Fibroblast of mammary gland (primary cell): Measurements from ENCODE around the gene RAB33B.

Source experiments
- DNase-seq: peaks from one replicate; pipeline ENCODE4 v3.0.0-alpha.2; 2010; ENCODE audit warnings: low read depth
- H3K4me3 ChIP-seq: 2 replicates; pipeline ENCODE4 v1.5.1; 2011; ENCODE audit warnings: low read depth, mild to moderate bottlenecking, low read length, moderate library complexity; ENCODE audit not compliant: control insufficient read depth
- CTCF ChIP-seq: conservative IDR thresholded peaks from 2 replicates; pipeline ENCODE4 v1.5.1; 2011; ENCODE audit warnings: low read depth, low read length, inconsistent platforms; ENCODE audit not compliant: control insufficient read depth, insufficient read depth

RAB33B gene

GRCh38 chr4:139522457-139522856 is 68.5 kb downstream of the RAB33B start:
- no peak for DNase-seq
- H3K4me3 ChIP-seq = no peak overlapping the region
- no peak for TF ChIP-seq CTCF

GRCh38 chr4:139523076-139523475 is 69.2 kb downstream of the RAB33B start:
- no peak for TF ChIP-seq CTCF
- H3K4me3 ChIP-seq = no peak overlapping the region
- DNase-seq = no peak

GRCh38 chr4:139524062-139524631 is 70.2 kb downstream of the RAB33B start:
- no peak overlapping the region for H3K4me3 ChIP-seq
- no peak for DNase-seq
- TF ChIP-seq CTCF = no peak

GRCh38 chr4:139525414-139525813 is 71.5 kb downstream of the RAB33B start:
- no peak for DNase-seq
- H3K4me3 ChIP-seq = no peak overlapping the region
- TF ChIP-seq CTCF = no peak
